Prostate gland (tissue), 2 donors: ENCODE results near the gene LYPD6.

Experiments
- POLR2A ChIP-seq: fragments of 450-650 bp; IDR thresholded peaks from one replicate; pipeline ENCODE4 v1.6.1; 2016; ENCODE audit warnings: antibody characterized with exemption, mild to moderate bottlenecking
- POLR2AphosphoS5 ChIP-seq: sonication (generic); formaldehyde crosslinking; IDR thresholded peaks from one replicate; pipeline ENCODE4 v1.6.1; 2017; ENCODE audit warnings: antibody characterized with exemption
- TF ChIP-seq, protein P1 (sequence below), 4 experiments: fragments of 200-600 bp in 2 of 4; fragments of 450-650 bp in 2 of 4; sonication (generic) in 2 of 4; IDR thresholded peaks; 1 replicate in 3 of 4; 2 replicates in 1 of 4; pipeline ENCODE4 v1.5.1; 2016 to 2019; ENCODE audit warnings: antibody characterized with exemption in 4 of 4, mild to moderate bottlenecking in 2 of 4, moderate library complexity in 2 of 4

DNA sequence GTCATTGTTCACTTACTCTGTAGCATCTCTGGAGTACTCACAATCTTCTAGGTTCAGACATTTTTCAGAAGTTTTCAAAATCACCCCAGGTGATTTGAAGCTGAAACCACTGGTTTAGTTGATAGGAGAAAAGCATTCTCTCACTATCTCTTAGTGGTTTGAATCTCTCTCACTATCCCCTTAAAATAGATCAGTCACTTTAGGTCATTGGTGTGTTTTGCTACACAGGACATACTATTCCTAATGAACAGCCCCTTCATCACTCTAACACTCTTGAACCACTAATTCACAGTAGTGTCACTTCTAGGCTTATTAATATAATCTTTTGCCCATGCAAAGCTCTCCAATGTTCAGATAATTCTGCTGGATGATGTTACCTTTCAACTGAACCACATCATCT lies 34.5 kb downstream of the LYPD6 start:
- TF ChIP-seq, protein P1, sequence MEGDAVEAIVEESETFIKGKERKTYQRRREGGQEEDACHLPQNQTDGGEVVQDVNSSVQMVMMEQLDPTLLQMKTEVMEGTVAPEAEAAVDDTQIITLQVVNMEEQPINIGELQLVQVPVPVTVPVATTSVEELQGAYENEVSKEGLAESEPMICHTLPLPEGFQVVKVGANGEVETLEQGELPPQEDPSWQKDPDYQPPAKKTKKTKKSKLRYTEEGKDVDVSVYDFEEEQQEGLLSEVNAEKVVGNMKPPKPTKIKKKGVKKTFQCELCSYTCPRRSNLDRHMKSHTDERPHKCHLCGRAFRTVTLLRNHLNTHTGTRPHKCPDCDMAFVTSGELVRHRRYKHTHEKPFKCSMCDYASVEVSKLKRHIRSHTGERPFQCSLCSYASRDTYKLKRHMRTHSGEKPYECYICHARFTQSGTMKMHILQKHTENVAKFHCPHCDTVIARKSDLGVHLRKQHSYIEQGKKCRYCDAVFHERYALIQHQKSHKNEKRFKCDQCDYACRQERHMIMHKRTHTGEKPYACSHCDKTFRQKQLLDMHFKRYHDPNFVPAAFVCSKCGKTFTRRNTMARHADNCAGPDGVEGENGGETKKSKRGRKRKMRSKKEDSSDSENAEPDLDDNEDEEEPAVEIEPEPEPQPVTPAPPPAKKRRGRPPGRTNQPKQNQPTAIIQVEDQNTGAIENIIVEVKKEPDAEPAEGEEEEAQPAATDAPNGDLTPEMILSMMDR (IDR thresholded peaks at IDR 0.05), result no peak
- TF ChIP-seq POLR2A, result no peak
- TF ChIP-seq POLR2AphosphoS5, result no peak
